ENCODE data around the gene TMEM38B.
"Not testable (repeated sequence)": the region's sequence is repeated elsewhere in the genome, so short reads cannot be mapped to it uniquely, and the experiment has no call there.

The TMEM38B gene

DNA sequence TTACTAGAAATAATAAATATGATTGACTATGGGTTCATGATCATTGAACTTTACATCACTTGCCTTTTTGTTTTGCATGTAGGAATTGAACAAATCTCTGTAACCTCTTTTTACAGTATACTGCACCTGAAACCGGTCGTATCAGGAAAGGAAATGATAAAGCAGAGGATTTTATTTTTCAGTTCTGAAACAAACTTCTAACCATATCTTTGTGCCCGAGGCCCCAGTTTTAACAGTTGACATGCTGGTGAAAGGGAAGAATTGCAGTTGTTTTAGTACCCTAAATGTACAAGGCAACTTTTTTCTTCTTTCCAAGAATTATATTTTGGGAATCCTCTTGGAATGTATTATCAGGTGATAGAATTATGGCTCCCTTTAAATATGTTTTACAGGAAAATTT, 27.8 kb downstream of the TMEM38B start:
- no peak overlapping the region for H3K4me3 ChIP-seq (ENCODE audit: low read depth, low read length)
- TF ChIP-seq, protein P1, sequence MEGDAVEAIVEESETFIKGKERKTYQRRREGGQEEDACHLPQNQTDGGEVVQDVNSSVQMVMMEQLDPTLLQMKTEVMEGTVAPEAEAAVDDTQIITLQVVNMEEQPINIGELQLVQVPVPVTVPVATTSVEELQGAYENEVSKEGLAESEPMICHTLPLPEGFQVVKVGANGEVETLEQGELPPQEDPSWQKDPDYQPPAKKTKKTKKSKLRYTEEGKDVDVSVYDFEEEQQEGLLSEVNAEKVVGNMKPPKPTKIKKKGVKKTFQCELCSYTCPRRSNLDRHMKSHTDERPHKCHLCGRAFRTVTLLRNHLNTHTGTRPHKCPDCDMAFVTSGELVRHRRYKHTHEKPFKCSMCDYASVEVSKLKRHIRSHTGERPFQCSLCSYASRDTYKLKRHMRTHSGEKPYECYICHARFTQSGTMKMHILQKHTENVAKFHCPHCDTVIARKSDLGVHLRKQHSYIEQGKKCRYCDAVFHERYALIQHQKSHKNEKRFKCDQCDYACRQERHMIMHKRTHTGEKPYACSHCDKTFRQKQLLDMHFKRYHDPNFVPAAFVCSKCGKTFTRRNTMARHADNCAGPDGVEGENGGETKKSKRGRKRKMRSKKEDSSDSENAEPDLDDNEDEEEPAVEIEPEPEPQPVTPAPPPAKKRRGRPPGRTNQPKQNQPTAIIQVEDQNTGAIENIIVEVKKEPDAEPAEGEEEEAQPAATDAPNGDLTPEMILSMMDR (IDR thresholded peaks at IDR 0.05; ENCODE audit: borderline replicate concordance, insufficient read depth, low read depth, low read length), result 0 out of 2 replicates have a peak, but pooled peaks have one; percentile 5

- TF ChIP-seq, protein P1 (IDR thresholded peaks at IDR 0.05; ENCODE audit: borderline replicate concordance, insufficient read depth, low read depth, low read length), result no peak
Measured at GRCh38 chr9:105725370-105725769, 31.0 kb downstream of the TMEM38B start.

GRCh38 chr9:105728230-105728629, 33.9 kb downstream of the TMEM38B start:
- not testable (repeated sequence) for H3K4me3 ChIP-seq (ENCODE audit: low read depth, low read length)

More at GRCh38 chr9:105725370-105725769, 31.0 kb downstream of the TMEM38B start:
- H3K4me3 ChIP-seq (ENCODE audit: low read depth, low read length), result no peak overlapping the region

DNA sequence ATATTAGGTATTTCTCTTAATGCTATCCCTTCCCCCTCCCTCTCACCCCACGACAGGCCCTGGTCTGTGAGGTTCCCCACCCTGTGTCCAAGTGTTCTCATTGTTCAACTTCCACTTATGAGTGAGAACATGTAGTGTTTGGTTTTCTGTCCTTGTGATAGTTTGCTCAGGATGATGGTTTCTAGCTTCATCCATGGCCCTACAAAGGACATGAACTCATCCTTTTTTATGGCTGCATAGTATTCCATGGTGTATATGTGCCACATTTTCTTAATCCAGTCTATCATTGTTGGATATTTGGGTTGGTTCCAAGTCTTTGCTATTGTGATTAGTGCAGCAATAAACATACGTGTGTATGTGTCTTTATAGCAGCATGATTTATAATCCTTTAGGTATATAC, 37.1 kb downstream of the TMEM38B start:
- not testable (repeated sequence) for H3K4me3 ChIP-seq (ENCODE audit: low read depth, low read length)

DNA sequence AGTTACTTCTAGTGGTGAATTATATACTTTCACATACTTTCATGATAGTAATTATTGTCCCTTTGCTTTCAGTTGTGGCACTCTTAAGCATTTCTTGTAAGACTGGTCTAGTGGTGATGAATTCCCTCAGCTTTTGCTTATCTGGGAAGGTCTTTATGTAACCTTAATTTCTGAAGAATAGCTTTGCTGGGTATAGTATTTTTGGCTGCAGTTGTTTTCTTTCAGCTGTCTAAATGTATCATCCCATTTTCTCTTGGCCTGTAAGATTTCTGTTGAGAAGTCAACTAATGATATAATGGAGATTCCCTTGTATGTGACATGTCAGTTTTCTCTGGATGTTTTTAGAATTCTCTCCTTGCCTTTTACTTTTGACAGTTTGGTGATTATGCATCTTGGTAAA, 41.0 kb downstream of the TMEM38B start:
- H3K4me3 ChIP-seq (ENCODE audit: low read depth, low read length), result no peak overlapping the region
- TF ChIP-seq, protein P1 (IDR thresholded peaks at IDR 0.05; ENCODE audit: borderline replicate concordance, insufficient read depth, low read depth, low read length), result no peak

- TF ChIP-seq, protein P1 (IDR thresholded peaks at IDR 0.05; ENCODE audit: borderline replicate concordance, insufficient read depth, low read depth, low read length), result no peak
Measured at GRCh38 chr9:105737205-105737604, 42.9 kb downstream of the TMEM38B start.

DNA sequence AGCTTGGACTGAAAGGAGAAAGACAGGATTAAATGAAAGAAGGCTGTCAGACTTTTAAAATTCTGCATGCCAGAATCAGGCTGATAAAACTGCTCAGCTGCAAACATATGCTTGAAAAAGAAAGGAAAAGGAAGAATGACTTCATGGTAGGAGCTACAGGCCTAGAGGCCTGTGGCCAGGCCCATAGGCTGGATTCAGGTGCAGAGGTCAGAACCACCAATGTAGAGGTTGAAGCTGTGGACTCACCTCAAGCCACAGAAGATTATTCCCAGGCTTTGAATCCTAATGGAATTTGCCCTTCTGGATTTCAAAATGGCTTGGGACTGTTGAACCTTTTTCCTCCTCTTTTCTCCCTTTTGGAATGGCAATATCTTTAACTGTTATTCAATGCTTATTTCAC, 47.7 kb downstream of the TMEM38B start:
- TF ChIP-seq, protein P1 (IDR thresholded peaks at IDR 0.05; ENCODE audit: borderline replicate concordance, insufficient read depth, low read depth, low read length), result no peak

More at GRCh38 chr9:105737205-105737604, 42.9 kb downstream of the TMEM38B start:
- H3K4me3 ChIP-seq (ENCODE audit: low read depth, low read length), result no peak overlapping the region

GRCh38 chr9:105747325-105747724, 53.0 kb downstream of the TMEM38B start:
- H3K4me3 ChIP-seq (ENCODE audit: low read depth, low read length), result not testable (repeated sequence)

More for the DNA sequence above, 47.7 kb downstream of the TMEM38B start:
- no peak overlapping the region for H3K4me3 ChIP-seq (ENCODE audit: low read depth, low read length)

GRCh38 chr9:105751761-105752160, 57.4 kb downstream of the TMEM38B start:
- no peak overlapping the region for H3K4me3 ChIP-seq (ENCODE audit: low read depth, low read length)
- TF ChIP-seq, protein P1 (IDR thresholded peaks at IDR 0.05; ENCODE audit: borderline replicate concordance, insufficient read depth, low read depth, low read length), result no peak
